ENCODE results near the gene USP47.

- TF ChIP-seq, protein P1, sequence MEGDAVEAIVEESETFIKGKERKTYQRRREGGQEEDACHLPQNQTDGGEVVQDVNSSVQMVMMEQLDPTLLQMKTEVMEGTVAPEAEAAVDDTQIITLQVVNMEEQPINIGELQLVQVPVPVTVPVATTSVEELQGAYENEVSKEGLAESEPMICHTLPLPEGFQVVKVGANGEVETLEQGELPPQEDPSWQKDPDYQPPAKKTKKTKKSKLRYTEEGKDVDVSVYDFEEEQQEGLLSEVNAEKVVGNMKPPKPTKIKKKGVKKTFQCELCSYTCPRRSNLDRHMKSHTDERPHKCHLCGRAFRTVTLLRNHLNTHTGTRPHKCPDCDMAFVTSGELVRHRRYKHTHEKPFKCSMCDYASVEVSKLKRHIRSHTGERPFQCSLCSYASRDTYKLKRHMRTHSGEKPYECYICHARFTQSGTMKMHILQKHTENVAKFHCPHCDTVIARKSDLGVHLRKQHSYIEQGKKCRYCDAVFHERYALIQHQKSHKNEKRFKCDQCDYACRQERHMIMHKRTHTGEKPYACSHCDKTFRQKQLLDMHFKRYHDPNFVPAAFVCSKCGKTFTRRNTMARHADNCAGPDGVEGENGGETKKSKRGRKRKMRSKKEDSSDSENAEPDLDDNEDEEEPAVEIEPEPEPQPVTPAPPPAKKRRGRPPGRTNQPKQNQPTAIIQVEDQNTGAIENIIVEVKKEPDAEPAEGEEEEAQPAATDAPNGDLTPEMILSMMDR (conservative IDR thresholded peaks at IDR 0.05) = no peak
- no peak for TF ChIP-seq ZFX (IDR thresholded peaks at IDR 0.05)
These were observed 88.1 kb downstream of the USP47 start for GRCh38 chr11:11929920-11930319.
